Limb (tissue), 2 donors: ENCODE data around the gene TAF4.
"Not testable (repeated sequence)": the region's sequence is repeated elsewhere in the genome, so short reads cannot be mapped to it uniquely, and the experiment has no call there.

Experiments used
- DNase-seq, 2 donors: peaks; one replicate each; pipeline ENCODE4 v3.0.0-alpha.2; 2016; ENCODE audit errors: extremely low spot score in 2 of 2

TAF4 gene, protein sequence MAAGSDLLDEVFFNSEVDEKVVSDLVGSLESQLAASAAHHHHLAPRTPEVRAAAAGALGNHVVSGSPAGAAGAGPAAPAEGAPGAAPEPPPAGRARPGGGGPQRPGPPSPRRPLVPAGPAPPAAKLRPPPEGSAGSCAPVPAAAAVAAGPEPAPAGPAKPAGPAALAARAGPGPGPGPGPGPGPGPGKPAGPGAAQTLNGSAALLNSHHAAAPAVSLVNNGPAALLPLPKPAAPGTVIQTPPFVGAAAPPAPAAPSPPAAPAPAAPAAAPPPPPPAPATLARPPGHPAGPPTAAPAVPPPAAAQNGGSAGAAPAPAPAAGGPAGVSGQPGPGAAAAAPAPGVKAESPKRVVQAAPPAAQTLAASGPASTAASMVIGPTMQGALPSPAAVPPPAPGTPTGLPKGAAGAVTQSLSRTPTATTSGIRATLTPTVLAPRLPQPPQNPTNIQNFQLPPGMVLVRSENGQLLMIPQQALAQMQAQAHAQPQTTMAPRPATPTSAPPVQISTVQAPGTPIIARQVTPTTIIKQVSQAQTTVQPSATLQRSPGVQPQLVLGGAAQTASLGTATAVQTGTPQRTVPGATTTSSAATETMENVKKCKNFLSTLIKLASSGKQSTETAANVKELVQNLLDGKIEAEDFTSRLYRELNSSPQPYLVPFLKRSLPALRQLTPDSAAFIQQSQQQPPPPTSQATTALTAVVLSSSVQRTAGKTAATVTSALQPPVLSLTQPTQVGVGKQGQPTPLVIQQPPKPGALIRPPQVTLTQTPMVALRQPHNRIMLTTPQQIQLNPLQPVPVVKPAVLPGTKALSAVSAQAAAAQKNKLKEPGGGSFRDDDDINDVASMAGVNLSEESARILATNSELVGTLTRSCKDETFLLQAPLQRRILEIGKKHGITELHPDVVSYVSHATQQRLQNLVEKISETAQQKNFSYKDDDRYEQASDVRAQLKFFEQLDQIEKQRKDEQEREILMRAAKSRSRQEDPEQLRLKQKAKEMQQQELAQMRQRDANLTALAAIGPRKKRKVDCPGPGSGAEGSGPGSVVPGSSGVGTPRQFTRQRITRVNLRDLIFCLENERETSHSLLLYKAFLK

DNA sequence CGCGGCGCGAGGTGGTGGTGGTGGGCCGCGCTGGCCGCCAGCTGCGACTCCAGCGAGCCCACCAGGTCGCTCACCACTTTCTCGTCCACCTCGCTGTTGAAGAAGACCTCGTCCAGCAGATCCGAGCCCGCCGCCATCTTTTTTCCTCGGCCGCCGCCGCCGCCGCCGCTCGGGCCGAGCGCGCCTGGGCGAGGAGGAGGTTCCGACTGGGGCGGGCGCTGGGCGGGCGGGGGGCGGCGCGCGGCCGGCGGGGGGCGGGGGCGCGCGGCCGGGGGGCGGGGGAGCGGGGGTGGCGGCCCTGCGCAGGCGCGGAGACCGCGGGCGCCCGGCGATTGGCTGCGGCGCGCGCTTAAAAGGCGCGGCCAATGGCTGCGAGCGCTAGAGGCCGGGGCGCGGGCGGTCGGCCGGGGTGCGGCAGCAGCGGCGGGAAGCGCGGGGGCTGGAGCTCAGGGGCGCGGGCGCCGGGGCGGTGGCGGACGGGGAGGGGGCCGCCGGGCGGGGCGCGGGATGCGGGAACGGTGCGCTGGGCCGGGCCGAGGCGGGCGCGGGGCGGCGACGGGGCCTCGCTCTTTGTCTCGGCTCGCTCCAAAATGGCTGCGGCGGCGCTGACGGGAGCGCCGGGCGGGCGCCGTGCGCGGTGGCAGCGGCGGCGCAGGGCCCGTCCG is at the start of gene TAF4:
Gene TAF4, minus strand, starts transcription at position 208 of the 665 bp plus-strand sequence. Its CDS starts 71 bp downstream, at position 137.
- DNase-seq: peak; percentile 85 to 89

DNA sequence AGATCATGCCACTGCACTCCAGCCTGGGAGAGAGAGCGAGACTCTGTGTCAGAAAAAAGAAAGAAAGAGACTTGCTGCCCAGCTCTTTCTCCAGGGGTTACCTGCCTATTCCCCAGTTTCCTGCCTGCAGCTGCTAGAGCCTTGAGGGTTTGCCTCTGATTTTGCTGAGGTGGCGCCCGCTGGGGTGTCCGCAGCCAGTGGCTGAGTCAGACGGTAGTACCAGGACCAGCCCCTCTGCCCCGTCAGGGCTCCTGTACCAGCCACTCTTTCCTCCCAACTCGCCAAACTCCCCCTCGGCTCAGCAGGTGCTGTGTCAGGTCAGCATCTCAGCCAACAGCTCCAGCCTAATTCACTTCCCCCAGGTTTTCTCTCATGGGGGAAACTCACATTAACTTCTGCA is 49.2 kb upstream of the TAF4 start:
- DNase-seq: no peak

DNA sequence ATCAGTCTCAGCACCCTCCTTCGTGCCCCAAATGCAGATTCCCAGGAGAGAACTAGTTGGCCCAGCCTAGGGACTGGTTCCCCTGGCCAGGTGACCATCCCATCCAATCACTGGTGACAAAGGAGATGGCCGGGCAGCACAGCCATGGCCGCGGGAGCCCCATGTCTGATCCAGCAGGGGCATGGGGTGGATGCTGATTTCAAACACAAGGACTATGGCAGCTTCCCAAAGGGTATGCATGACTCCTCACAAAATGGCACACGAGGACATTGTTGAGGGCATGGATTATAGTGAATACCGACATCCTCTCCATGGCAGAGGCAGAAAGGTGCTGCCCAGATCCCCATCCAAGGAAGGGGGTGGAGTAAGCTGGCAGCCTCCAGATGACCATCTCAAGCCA is 46.7 kb upstream of the TAF4 start:
- DNase-seq: no peak

DNA sequence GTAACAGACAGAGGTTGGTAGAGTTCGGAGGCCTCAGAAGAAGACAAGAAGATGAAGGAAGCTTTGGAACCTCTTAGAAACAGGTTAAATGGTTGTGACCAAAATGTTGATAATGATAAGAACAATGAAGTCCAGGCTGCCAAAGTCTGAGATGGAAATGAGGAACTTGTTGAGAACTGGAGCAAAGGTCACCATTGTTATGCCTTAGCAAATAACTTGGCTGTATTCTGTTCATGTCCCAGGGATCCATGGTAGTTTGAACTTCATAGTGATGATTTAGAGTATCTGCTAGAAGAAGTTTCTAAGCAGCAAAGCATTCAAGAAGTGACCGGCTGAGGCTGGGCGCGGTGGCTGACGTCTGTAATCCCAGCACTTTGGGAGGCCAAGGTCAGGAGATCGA is 45.5 kb upstream of the TAF4 start:
- DNase-seq: no peak

DNA sequence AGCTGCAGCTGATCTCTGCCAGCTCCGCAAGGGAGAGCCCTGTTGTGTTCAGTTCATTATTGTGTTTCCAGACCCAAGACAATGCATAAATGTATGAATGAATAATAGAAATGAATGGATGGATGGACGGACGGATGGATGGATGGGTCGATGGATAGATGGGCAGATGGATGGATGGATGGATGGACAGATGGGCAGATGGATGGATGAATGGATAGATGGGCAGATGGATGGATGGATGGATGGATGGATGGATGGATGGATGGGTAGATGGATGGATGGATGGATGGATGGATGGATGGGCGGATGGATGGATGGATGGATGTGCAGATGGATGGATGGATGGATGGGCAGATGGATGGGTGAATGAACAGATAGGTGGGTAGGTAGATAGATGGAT is 39.9 kb upstream of the TAF4 start:
- no peak for DNase-seq

DNA sequence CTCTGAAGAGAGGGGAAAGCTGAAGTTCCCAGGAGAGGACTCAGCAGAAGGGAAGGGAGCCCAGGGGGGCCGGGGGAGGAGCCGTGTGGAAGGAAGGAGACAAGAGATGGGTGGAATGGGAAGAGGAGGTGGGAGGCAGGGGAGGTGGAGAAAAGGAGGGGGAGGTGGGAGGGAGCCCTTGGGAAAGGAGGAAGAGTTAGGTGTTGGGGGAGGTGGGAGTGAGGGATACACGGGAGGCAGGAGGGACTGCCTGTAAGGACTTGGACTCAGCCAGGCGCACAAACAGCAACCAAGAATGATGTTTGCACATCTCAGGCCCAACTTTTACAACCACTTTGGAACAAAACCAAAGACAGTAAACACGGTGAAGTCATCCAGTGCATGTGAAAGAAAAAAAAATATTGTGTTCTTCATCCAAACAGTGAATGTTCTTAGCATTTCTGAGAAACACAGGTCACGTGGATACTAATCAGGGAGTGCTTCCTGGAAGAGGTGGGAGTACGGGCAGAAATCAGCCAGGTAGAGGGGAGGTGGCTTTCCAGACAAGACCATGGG is 39.2 kb upstream of the TAF4 start:
- no peak for DNase-seq

DNA sequence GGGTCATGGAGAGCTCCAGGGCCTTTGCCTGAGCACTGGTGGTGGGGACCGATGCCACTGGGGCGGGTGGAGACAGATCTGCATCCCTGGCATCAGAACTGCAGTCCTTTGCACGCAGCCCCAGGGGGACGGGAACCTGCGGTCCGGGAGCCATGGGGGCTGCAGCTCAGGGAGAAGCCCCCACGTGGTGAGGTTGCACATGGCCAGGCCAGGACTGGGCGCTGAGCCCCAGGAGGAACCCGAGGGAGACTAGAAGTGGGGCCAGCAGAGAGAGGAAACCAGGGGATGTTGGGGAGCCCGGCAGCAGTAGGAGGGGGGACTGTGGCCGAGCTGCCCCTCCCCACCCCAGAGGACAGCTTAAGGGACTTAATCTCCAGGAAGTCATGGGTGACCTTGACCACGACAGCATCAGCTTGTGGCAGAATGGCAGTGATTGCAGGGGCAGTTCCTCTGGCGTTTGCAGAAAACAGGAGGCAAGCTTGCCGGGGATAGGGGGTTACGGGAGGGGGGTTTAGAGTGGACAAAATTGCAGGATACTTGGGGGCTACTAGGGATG is 38.6 kb upstream of the TAF4 start:
- DNase-seq: no peak

DNA sequence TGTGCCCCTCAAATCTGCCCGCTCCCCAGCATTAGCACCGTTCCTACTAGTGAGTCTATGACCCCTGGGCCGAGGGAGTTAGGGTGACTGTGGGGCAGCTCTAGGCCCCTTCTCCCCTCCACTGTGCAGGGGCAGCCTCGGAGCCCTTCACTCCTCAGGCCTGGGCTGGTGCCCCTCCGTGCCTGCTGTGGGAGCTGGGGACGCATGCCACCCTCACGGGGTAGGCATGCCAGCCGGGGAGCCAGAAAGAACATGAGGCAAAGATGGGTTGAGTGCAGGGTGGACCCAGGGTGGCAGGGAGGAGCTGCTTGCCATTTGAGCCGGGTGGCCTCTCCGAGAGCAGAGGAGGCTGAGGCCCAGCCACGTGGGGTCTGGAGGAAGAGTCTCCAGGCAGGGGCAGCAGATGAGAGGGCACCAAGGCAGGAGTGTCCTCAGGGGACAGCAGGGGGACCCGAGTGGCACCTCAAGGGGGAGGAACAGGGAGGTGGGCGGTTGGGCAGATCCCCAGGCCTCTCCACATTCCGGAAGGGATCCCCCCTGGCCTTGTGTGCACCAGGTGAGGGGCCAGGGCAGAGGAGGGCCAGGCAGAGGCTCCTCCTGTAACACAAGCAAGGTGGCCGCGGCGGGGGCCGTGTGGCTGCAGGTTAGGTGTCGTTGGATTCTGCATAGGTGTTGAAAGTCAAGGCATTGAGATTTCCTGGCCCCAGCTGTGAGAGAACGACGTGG is 38.0 kb upstream of the TAF4 start:
- no peak for DNase-seq

DNA sequence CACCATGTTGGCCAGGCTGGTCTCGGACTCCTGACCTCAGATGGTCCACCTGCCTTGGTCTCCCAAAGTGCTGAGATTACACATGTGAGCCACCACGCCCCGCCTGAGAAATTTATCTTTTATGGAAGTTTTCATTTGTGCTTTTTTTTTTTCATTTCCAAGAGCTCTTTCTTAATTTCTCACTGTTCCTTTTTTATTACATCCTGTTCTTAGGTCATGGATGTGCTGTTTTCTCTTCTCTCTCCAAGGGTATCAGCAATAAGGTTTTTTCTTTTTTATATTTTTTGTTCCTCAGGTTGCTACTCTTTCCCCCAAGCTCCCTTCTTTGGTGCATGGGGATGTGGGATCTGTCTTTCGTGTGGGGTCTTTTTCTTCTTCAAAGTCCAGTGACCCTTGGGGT is 35.4 kb upstream of the TAF4 start:
- no peak for DNase-seq

DNA sequence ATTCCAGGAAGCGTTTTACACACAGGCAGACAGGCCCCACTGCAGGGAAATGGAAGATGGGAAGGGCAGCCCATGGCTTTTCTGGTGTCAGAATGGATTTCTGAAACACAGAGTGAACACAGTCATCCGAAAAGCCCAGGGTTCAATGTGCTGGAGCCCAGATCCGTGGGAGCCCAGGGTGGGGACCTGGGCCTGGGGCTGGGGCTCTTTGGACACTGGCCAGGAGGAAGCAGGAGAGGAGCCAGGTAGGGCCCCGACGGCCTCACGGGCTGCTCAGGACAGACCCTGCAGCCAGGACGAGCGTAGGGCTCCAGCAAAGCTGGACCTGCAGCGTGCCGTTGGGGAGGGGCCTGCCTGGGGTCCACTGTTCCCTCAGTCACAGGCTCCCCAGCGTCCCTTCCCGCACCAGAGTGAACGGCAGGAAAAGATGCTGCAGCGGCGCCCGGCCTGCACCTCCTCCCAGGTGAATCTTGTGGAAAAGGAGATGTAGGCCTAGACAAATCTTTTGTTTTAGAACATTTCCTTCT is 32.3 kb upstream of the TAF4 start:
- no peak for DNase-seq

DNA sequence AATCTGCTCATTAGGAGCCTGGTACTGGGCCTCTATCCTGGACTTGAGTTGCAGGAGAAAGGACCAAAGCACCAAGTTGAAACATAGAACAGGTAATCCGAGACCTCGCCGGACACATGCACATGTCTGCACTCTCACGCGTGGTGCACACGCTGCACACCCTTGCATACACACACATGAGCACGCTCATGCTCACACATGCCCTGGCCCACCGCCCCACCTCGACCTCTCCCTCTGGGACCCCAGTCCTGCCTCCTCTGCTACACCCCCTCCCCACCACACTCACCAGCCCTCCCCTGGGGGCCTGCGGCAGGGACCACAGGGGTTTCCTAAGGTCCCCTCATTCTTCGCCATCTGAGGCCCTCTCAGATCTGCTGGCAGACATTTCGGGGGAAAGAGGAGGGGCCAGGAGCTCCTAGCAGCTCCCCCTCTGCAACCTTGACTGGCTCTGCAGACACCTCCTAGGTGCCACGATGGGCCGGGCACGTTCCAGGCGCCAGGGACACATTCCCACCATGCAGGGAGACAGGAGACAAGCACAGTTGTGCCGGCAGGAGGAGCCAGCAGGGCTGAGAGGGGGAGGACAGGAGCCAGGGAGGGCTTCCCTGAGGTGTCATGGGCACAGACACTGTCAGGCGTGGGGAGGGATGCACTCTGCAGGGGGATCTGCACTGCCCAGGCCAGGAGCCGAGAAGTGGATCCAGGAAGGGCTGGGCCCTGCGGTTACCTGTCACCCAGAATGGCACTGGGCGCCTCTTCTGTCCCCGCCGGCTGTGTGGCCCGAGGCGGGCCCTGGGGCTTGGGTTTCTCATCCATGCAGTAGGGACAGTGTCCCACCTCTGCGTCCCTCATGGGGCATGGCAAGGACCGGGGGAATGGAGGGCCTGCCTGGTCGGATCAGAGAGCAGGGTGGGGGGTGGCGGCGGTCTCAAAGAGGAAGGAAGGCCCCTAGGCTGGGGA is 31.0 kb upstream of the TAF4 start:
- DNase-seq: no peak

DNA sequence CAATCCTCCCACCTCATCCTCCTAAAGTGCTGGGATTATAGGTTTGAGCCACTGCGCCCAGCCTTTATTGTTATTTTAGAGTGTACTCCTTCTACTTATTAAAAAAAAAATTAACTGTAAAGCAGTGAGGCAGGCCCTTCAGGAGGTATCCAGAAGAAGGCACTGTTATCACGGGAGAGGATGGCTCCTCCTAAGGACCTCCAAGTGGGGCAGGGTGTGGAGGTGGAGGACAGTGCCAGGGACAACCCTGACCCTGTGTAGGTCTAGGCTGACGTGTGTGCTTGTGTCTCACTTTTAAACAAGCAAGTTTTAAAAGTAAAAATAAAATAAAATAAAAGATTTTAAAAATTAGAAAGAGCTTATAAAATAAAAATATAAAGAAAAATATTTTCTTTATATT is 23.7 kb upstream of the TAF4 start:
- DNase-seq: no peak

DNA sequence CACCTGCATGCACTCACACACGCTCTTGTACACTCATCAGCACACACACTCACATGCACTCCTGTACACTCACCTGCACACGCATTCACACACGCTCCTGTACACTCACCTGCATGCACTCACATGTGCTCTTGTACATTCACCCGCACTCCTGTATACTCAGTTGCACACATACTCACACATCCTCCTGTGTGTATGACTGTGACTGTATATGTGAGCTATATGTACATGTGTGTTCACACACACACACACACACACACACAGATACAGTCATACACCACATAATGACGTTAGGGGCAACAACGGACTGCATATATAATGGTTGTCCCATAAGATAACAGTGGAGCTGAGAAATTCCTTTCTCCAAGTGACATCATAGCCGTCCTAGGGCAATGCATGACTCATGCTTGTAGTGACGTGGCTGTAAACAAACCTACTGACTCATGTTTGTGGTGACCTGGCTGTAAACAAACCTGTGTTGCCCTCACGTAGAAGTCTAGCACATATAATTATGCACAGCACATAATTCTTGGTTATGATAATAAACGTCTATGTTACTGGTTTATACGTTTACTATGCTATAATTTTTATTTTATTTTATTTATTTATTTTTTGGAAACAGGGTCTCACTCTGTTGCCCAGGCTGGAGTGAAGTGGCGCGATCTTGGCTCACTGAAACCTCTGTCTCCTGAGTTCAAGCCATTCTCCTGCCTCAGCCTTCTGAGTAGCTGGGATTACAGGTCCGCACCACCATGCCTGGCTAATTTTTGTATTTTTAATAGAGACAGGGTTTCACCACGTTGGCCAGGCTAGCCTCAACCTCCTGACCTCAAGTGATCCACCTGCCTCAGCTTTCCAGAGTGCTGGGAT is 22.8 kb upstream of the TAF4 start:
- DNase-seq: no peak

DNA sequence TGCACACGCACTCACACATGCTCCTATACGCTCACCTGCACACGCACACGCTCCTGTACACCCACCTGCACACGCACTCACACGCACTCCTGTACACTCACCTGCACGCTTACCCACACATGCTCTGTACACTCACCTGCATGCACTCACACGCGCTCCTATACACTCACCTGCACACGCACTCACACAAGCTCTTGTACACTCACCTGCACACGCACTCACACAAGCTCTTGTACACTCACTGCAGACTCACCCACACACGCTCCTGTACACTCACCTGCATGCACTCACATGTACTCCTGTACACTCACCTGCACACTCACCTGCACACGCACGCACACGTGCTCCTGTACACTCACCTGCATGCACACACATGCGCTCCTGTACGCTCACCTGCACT is 22.0 kb upstream of the TAF4 start:
- DNase-seq: no peak

DNA sequence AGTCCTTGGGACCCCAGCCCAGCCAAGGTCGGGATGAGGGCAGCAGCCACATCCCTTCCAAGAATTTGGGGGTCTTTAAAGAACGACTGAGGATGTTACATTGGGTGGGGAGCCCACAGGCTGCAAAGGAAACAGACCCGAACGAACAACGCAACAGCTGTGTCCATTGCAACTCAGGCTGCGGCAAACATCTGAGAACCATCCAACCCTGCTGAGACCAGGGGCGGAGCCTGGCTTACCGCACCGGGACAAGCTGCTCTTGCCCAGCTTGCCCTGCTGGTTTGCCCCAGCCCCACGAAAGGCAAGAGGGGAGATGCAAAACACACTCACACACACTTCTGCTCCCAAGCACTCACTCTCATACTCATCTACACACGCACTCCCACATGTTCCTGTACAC is 21.5 kb upstream of the TAF4 start:
- no peak for DNase-seq

DNA sequence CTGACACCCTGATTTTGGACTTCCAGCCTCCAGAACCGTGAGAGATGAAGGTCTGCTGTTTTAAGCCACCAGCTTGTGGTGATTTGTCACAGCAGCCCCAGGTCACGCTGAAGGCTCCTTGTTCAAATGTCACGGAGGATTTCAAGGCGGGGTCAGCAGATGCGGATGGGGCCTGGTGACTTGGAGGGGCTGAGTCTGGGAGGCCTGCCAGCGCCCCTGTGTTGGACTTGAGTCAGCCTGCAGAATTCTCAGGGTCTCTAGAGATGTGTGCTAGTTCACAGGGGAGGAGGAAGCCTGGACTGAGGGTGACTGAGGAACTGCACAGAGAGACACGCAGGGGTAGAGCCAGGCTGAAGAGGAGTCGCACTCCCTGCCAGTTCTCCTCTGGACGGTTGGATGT is 19.5 kb upstream of the TAF4 start:
- no peak for DNase-seq

DNA sequence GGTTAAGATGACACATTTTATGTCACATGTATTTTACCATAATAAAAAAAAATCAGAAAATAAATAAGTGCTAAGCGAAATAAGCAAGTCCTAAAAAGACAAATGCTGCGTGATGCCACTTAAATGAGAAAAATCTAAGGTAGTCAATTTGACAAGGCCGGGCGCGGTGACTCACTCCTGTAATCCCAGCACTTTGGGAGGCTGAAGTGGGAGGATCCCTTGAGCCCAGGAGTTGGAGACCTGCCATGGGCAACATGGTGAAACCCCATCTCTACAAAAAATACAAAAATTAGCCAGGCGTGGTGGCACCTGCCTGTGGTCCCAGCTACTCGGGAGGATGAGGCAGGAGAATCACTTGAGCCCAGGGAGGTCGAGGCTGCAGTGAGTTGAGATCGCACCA is 18.5 kb upstream of the TAF4 start:
- not testable (repeated sequence) for DNase-seq

DNA sequence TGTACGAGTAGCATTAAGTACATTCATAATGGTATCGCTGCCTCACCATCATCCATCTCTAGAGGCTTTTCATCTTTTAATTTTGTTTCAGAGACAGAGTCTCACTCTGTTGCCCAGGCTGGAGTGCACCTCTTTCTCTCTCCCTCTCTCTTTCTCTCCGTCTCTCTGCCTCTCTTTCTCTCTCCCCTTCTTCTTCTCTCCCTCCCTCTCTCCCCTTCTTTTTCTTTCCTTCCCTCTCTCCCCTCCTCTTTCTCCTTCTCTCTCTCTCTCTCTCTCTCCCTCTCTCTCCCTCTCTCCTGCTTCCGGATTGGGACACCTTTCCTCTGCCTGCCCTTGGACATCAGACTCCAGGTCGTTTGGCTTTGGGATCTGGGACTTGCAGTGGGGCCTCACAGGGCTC is 17.6 kb upstream of the TAF4 start:
- no peak for DNase-seq
